GM19099 (cell line): ENCODE data around the gene POLE3.

ENCODE experiments used
- POLR2A ChIP-seq: IDR thresholded peaks from 3 replicates; pipeline ENCODE4 v1.6.1; 2011; ENCODE audit warnings: low read depth; ENCODE audit not compliant: insufficient read length; ENCODE audit errors: extremely low read depth

The POLE3 gene

GRCh38 chr9:113368348-113368981, 42.0 kb downstream of the POLE3 start:
- no peak for TF ChIP-seq POLR2A

GRCh38 chr9:113364951-113365350, 45.5 kb downstream of the POLE3 start:
- no peak for TF ChIP-seq POLR2A

GRCh38 chr9:113363336-113363735, 47.1 kb downstream of the POLE3 start:
- TF ChIP-seq POLR2A, result no peak

- TF ChIP-seq POLR2A, result no peak
These were observed 49.0 kb downstream of the POLE3 start for GRCh38 chr9:113361304-113362018.

- no peak for TF ChIP-seq POLR2A
These were observed 50.1 kb downstream of the POLE3 start for GRCh38 chr9:113360242-113360842.

- no peak for TF ChIP-seq POLR2A
These were observed 51.1 kb downstream of the POLE3 start for GRCh38 chr9:113359385-113359784.
